ENCODE measurements around the gene IFNAR2.

The IFNAR2 gene

GRCh38 chr21:33273044-33273443 is 43.3 kb downstream of the IFNAR2 start:
- Histone ChIP-seq H3K27me3 (ENCODE audit: insufficient read depth, low read length, poor library complexity) (no peaks in the 10 kb centered on the region), H3K36me3 (ENCODE audit: insufficient read depth, low read length) (peaks cover 48% of the 10 kb centered on the region)

GRCh38 chr21:33278721-33279120 is 49.0 kb downstream of the IFNAR2 start:
- peaks cover 17% of the 10 kb centered on the region for H3K9me3 ChIP-seq (ENCODE audit: insufficient read depth, low read length, severe bottlenecking)
- no peak for TF ChIP-seq EZH2 (IDR thresholded peaks at IDR 0.05; ENCODE audit: borderline replicate concordance, low read depth, low read length, severe bottlenecking)
- no peak for TF ChIP-seq CTCF (IDR thresholded peaks at IDR 0.05; ENCODE audit: borderline replicate concordance, extremely low read depth, low read length, poor library complexity, severe bottlenecking)
- H3K4me2 ChIP-seq (ENCODE audit: insufficient read depth, low read length) = no peak overlapping the region
- no peak overlapping the region for H3K4me3 ChIP-seq (ENCODE audit: low read depth in 1 of 2, low read length in 2 of 2)
- no peaks in the 10 kb centered on the region for H4K20me1 ChIP-seq (ENCODE audit: insufficient read depth, low read length)
- no peaks in the 10 kb centered on the region for H3K79me2 ChIP-seq (ENCODE audit: insufficient read depth, low read length)
- H3K9ac ChIP-seq (ENCODE audit: low read depth, low read length) = no peak overlapping the region
- no peaks in the 10 kb centered on the region for H3K27me3 ChIP-seq (ENCODE audit: insufficient read depth, low read length, poor library complexity)
- ATAC-seq (ENCODE audit: insufficient read depth, low read depth) (no peak), DNase-seq (no peak)
- no peak overlapping the region for H3K27ac ChIP-seq (ENCODE audit: low read length)
- H3K4me1 ChIP-seq (ENCODE audit: insufficient read depth, low read length) = no peaks in the 10 kb centered on the region
- peaks cover 52% of the 10 kb centered on the region for H3K36me3 ChIP-seq (ENCODE audit: insufficient read depth, low read length)
- H2AFZ ChIP-seq (ENCODE audit: low read depth, low read length) = no peak overlapping the region

More at GRCh38 chr21:33273044-33273443, 43.3 kb downstream of the IFNAR2 start:
- ATAC-seq (ENCODE audit: insufficient read depth, low read depth) (0 out of 3 replicates have a peak, but pooled peaks have one; percentile 22), DNase-seq (no peak)
- no peak overlapping the region for H3K27ac ChIP-seq (ENCODE audit: low read length)
- no peaks in the 10 kb centered on the region for H4K20me1 ChIP-seq (ENCODE audit: insufficient read depth, low read length)
- H3K79me2 ChIP-seq (ENCODE audit: insufficient read depth, low read length) = peaks cover 7% of the 10 kb centered on the region
- H3K9ac ChIP-seq (ENCODE audit: low read depth, low read length) = no peak overlapping the region
- H2AFZ ChIP-seq (ENCODE audit: low read depth, low read length) = no peak overlapping the region
- peaks cover 8% of the 10 kb centered on the region for H3K4me1 ChIP-seq (ENCODE audit: insufficient read depth, low read length)
- H3K4me3 ChIP-seq (ENCODE audit: low read depth in 1 of 2, low read length in 2 of 2) = no peak overlapping the region
- no peaks in the 10 kb centered on the region for H3K9me3 ChIP-seq (ENCODE audit: insufficient read depth, low read length, severe bottlenecking)
- H3K4me2 ChIP-seq (ENCODE audit: insufficient read depth, low read length) = no peak overlapping the region
- TF ChIP-seq EZH2 (IDR thresholded peaks at IDR 0.05; ENCODE audit: borderline replicate concordance, low read depth, low read length, severe bottlenecking) = no peak
- TF ChIP-seq CTCF (IDR thresholded peaks at IDR 0.05; ENCODE audit: borderline replicate concordance, extremely low read depth, low read length, poor library complexity, severe bottlenecking) = no peak

- no peaks in the 10 kb centered on the region for H4K20me1 ChIP-seq (ENCODE audit: insufficient read depth, low read length)
- no peaks in the 10 kb centered on the region for H3K27me3 ChIP-seq (ENCODE audit: insufficient read depth, low read length, poor library complexity)
- H3K4me3 ChIP-seq (ENCODE audit: low read depth in 1 of 2, low read length in 2 of 2) = no peak overlapping the region
- TF ChIP-seq CTCF (IDR thresholded peaks at IDR 0.05; ENCODE audit: borderline replicate concordance, extremely low read depth, low read length, poor library complexity, severe bottlenecking) (no peak), EZH2 (IDR thresholded peaks at IDR 0.05; ENCODE audit: borderline replicate concordance, low read depth, low read length, severe bottlenecking) (no peak)
- H3K27ac ChIP-seq (ENCODE audit: low read length) = no peak overlapping the region
- ATAC-seq (ENCODE audit: insufficient read depth, low read depth) (no peak), DNase-seq (no peak)
- H3K4me2 ChIP-seq (ENCODE audit: insufficient read depth, low read length) = no peak overlapping the region
- peaks cover 17% of the 10 kb centered on the region for H3K9me3 ChIP-seq (ENCODE audit: insufficient read depth, low read length, severe bottlenecking)
- H3K79me2 ChIP-seq (ENCODE audit: insufficient read depth, low read length) = no peaks in the 10 kb centered on the region
- no peaks in the 10 kb centered on the region for H3K4me1 ChIP-seq (ENCODE audit: insufficient read depth, low read length)
- H3K9ac ChIP-seq (ENCODE audit: low read depth, low read length) = no peak overlapping the region
- no peak overlapping the region for H2AFZ ChIP-seq (ENCODE audit: low read depth, low read length)
- H3K36me3 ChIP-seq (ENCODE audit: insufficient read depth, low read length) = peaks cover 55% of the 10 kb centered on the region
Observed at GRCh38 chr21:33279330-33279820, 49.6 kb downstream of the IFNAR2 start.

All from DND-41 (cell line).